Activated CD4-positive, alpha-beta memory T cell treated with anti-CD3 and anti-CD28 coated beads for 36 hours (primary cell): Measurements from ENCODE around the gene RABGAP1L. TPM values are rescaled to one million over a fixed set of nuclear protein-coding genes. Genes with fewer than 3 reads are reported as not detected.
"Not testable (repeated sequence)": the region's sequence is repeated elsewhere in the genome, so short reads cannot be mapped to it uniquely, and the experiment has no call there.

Source experiments
- CTCF ChIA-PET: fragments of 350-600 bp; sonication (Branson Sonifier 250); formaldehyde crosslinking; loops from one replicate; lab custom pipeline; 2021; ENCODE audit warnings: antibody characterized with exemption, inconsistent platforms; lab: Charles Lee
- POLR2A ChIA-PET: fragments of 350-600 bp; sonication (Branson Sonifier 250); formaldehyde crosslinking; loops from one replicate; lab custom pipeline; 2021; ENCODE audit warnings: antibody characterized with exemption; lab: Charles Lee
- DNase-seq: peaks from one replicate; pipeline ENCODE4 v3.0.0-alpha.2; 2020
- H3K27ac Mint-ChIP-seq: one replicate; pipeline ENCODE4 v1.8.0; 2021; ENCODE audit warnings: mixed read lengths
- H3K27me3 Mint-ChIP-seq: one replicate; pipeline ENCODE4 v1.8.0; 2021; ENCODE audit warnings: mixed read lengths
- H3K36me3 Mint-ChIP-seq: one replicate; pipeline ENCODE4 v1.8.0; 2021; ENCODE audit warnings: mixed read lengths
- H3K4me1 Mint-ChIP-seq: one replicate; pipeline ENCODE4 v1.8.0; 2021; ENCODE audit warnings: low read depth, mixed read lengths
- H3K4me3 Mint-ChIP-seq: one replicate; pipeline ENCODE4 v1.8.0; 2021; ENCODE audit warnings: mild to moderate bottlenecking, mixed read lengths
- H3K9me3 Mint-ChIP-seq: one replicate; pipeline ENCODE4 v1.8.0; 2021; ENCODE audit warnings: mixed read lengths
- intact Hi-C: fragments of 100-400 bp; cut with micrococcal nuclease; formaldehyde crosslinking; loops from one replicate; pipeline ENCODE4 v1.15.1; 2023
- total RNA-seq, 2 experiments: library from RNA; stranded (reverse); gene quantifications; one replicate each; pipeline ENCODE4 v1.2.3, GENCODE V29; 2021

Gene RABGAP1L
- total RNA-seq, 2 experiments from 2014 or later: 30.5 to 30.9 TPM

DNA sequence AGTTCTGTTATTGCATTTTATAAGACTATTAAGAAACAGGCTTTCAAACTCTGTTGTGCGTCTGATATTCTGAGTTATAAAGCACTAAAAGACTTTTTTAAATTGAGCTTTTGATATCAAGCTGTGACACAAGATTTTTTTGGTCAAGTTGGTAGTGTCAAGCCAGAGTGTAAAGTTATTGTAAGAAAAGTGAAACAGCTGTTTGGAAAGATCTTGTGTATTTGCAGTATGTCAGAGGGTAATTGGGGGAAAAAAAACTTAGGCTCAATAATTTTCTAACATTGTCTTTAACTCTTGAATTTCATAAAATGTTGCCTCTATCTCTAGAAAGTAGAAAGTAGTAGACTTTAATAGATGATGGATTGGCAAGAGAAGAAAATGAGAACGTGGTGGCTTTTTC is 844.2 kb downstream of the RABGAP1L start:
- DNase-seq: no peak
- intact Hi-C loops: no loop called here
- POLR2A ChIA-PET: interaction anchor here (0.6 to 2.5 kb wide), 2 partner anchors 20 to 21 kb away, joined by 3 to 14 read pairs; partner anchors contain the start of gene MRPS14
- peaks cover 48% of the 10 kb centered on the region for H3K4me1 Mint-ChIP-seq
- H3K4me3 Mint-ChIP-seq: peak overlapping the region; percentile 56
- H3K36me3 Mint-ChIP-seq: peaks cover 57% of the 10 kb centered on the region
- peak overlapping the region; percentile 82 for H3K27ac Mint-ChIP-seq
- H3K9me3 Mint-ChIP-seq: no peaks in the 10 kb centered on the region
- CTCF ChIA-PET: interaction anchor here (0.9 to 1.2 kb wide), 2 partner anchors 12 to 27 kb away, joined by 3 to 4 read pairs; no protein-coding TSS in a partner anchor
- no peaks in the 10 kb centered on the region for H3K27me3 Mint-ChIP-seq

DNA sequence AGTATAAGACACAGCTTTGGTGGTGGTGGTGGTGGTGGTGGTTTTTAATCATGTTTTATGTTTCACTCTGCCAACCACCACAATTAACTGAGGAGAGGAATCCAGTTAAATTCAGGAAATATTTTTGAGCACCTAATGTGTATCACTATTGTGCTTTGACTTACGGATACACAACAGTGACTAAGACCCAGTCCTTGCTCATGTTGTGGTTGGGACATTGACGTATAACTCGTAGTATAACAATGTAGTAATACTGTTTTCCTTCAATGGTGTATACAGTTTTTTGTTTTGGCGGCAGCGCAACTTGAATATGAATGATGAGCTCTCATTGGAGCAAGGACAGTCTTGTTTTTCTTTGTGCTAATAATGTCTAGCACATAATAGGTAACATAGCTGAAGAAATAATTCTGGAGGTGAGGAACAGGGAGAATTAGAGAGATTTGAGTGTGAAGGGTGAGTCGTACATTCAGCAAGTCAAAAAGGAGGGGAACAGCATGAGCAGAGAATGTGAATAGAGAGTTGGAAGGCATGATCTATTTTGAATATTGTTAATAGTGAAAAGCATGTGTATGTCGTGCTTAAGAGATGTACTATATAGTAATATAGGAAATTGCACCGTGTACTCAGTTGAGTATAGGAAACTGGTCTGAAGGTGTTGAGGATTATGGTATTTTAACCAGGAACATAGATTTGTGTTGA is 845.9 kb downstream of the RABGAP1L start:
- POLR2A ChIA-PET: interaction anchor here (2.5 kb wide), 1 partner anchor 18 kb away, joined by 14 read pairs; the partner anchor contains the start of gene MRPS14
- Mint-ChIP-seq H3K9me3 (no peaks in the 10 kb centered on the region), H3K27ac (peak overlapping the region; percentile 65), H3K36me3 (peaks cover 66% of the 10 kb centered on the region), H3K4me1 (peaks cover 51% of the 10 kb centered on the region), H3K4me3 (no peak overlapping the region), H3K27me3 (no peaks in the 10 kb centered on the region)
- intact Hi-C loops: loop anchor here (1.0 kb wide), 2 partner anchors 8 to 18 kb away; partner anchors contain the start of gene MRPS14
- CTCF ChIA-PET: interaction anchor here (1.0 kb wide), 1 partner anchor 24 kb away, joined by 4 read pairs; no protein-coding TSS in a partner anchor
- peak; percentile 42 for DNase-seq

DNA sequence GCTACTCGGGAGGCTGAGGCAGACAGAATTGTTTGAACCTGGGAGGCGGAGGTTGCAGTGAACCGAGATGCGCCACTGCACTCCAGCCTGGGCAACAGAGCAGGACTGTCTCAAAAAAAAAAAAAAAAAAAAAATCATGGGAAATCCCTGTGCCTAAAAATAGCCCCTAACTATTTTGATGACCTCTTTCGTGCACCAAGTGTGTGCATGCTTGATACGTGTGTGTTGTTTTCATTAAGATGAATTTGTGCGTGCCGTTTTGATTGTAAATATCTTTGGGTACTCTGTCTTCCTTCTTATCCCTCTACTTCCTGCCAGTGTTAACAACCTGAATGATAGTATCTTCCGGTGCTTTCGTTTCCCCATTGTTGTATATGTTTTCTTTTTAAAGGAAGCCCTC is 850.2 kb downstream of the RABGAP1L start:
- ChIA-PET CTCF (no interaction called here), POLR2A (interaction anchor here (1.2 kb wide), 1 partner anchor 13 kb away, joined by 3 read pairs; no protein-coding TSS in a partner anchor)
- Mint-ChIP-seq H3K4me1 (peaks cover 18% of the 10 kb centered on the region), H3K27me3 (no peaks in the 10 kb centered on the region), H3K27ac (peak overlapping the region; percentile 10), H3K36me3 (peaks cover 58% of the 10 kb centered on the region), H3K9me3 (no peaks in the 10 kb centered on the region), H3K4me3 (no peak overlapping the region)
- intact Hi-C loops: no loop called here
- DNase-seq: no peak

DNA sequence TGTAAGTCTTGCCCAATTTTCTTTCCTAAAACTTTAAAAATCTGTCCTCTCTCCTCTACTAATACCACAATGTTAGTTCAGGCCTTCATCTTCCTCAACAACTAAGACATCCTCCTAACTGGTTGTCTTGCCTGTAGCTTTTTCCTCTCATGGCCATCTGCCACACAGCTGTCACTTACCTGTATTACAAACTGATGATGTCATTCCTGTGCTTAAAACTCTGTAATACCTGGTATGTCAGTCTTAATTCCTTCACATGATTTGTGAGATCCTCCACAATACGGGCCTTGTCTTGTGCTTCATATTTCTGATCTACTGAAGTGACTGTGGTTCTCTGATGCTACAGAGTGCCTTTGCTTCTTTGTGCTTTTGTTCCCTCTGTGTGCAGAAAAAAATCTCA is 854.1 kb downstream of the RABGAP1L start:
- DNase-seq: no peak
- H3K27me3 Mint-ChIP-seq: no peaks in the 10 kb centered on the region
- ChIA-PET CTCF (no interaction called here), POLR2A (interaction anchor here (1.1 kb wide), 1 partner anchor 9 kb away, joined by 4 read pairs; no protein-coding TSS in a partner anchor)
- peaks cover 49% of the 10 kb centered on the region for H3K36me3 Mint-ChIP-seq
- no peak overlapping the region for H3K4me3 Mint-ChIP-seq
- intact Hi-C loops: loop anchor here (1.0 kb wide), 1 partner anchor 8 kb away; no protein-coding TSS in a partner anchor
- H3K27ac Mint-ChIP-seq: peak overlapping the region; percentile 40
- H3K4me1 Mint-ChIP-seq: peaks cover 7% of the 10 kb centered on the region
- H3K9me3 Mint-ChIP-seq: no peaks in the 10 kb centered on the region

DNA sequence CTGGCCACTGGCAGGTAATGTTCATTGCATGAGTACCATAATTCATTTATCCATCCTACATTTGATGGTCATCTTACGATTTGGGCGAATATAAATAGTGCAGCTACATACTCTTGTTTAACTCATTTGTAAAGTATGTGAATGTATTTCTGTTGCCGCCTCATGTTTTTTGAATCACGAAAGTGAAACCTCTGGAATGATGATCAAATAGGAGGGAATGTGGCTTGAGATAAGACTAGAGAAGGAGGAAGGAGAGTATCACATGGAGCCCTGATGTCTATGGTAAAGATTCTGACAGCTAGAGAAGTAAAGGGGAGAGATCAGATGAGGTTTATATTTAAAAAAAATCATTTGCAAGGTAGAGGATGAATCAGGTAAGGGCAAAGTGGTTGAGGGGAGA is 855.9 kb downstream of the RABGAP1L start:
- Mint-ChIP-seq H3K27ac (peak overlapping the region; percentile 7), H3K9me3 (no peaks in the 10 kb centered on the region), H3K4me3 (no peak overlapping the region), H3K36me3 (peaks cover 39% of the 10 kb centered on the region), H3K27me3 (no peaks in the 10 kb centered on the region), H3K4me1 (peaks cover 6% of the 10 kb centered on the region)
- no peak for DNase-seq
- ChIA-PET CTCF (interaction anchor here (0.8 kb wide), 1 partner anchor 11 kb away, joined by 4 read pairs; no protein-coding TSS in a partner anchor), POLR2A (no interaction called here)
- intact Hi-C loops: no loop called here

DNA sequence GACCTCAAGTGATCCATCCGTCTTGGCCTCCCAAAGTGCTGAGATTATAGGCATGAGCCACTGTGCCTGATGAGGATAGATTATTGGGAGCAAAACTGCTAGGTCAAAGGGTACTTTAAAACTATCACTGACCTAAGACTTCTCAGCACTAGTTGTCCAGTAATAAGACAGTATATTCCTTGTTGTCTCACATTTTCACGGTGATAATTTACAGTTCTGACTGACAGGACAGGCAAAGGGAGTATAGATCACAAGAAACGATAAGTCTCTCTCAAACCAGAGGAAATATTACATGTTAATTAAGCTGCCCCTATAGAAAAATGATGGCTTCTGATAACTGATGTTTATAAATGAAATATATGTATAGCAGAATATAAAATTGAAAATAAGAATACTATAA is 860.2 kb downstream of the RABGAP1L start:
- H3K36me3 Mint-ChIP-seq: peaks cover 17% of the 10 kb centered on the region
- no peak for DNase-seq
- intact Hi-C loops: no loop called here
- POLR2A ChIA-PET: no interaction called here
- H3K27ac Mint-ChIP-seq: no peak overlapping the region
- H3K27me3 Mint-ChIP-seq: no peaks in the 10 kb centered on the region
- CTCF ChIA-PET: interaction anchor here (0.7 kb wide), 2 partner anchors 37 to 237 kb away, joined by 3 to 4 read pairs; no protein-coding TSS in a partner anchor
- H3K4me3 Mint-ChIP-seq: no peak overlapping the region
- no peaks in the 10 kb centered on the region for H3K9me3 Mint-ChIP-seq
- H3K4me1 Mint-ChIP-seq: peaks cover 28% of the 10 kb centered on the region

DNA sequence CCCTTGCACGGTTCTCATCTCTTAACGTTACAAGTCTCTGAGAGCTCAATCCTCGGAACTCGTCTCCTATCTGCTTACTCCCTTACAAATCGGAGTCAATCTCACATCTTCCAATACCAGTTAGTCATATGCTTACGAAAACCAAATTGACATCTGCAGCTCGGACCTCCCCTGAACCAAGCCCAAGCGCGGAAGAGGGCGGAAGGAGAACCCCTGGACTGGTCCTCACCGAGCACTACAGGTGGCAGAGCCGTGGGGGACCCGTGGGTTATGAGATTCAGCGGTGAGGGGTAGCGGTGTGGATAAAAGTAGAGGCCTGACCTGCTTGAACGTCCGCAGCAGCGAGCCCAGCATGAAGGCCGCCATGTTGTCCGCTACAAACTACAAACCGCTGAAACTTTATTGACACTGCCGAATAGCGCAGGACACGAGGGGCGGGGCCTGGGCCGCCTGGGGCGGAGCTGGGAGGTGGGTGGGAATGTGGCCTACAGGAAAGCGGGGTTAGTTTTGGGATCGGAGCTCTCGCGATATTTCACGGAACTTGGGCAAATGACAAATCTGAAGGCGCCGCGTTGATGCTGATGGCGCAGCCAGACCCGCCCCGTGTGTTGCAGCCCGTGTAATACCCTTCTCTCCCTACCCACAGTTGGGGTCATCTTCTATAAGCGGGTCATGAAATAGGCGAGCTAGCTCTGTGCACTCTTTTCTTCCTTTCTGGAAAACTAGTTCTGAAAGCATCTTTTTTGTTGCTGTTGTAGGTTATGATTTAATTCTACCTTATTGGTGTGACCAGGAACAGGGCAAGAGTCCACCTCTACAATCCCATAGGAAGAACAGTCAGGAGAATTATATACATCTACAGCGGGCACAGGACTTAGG is 864.0 kb downstream of the RABGAP1L start, which contains the start of gene MRPS14:
Gene MRPS14 (minus strand): TSS at position 383 of the 879 bp plus-strand sequence. CDS start 17 bp downstream, at position 366.
- Mint-ChIP-seq H3K36me3 (peaks cover 3% of the 10 kb centered on the region), H3K9me3 (no peaks in the 10 kb centered on the region), H3K27me3 (no peaks in the 10 kb centered on the region), H3K4me3 (peak within 1 kb of the TSS; percentile 94), H3K4me1 (peaks cover 24% of the 10 kb centered on the region), H3K27ac (peak within 1 kb of the TSS; percentile 88)
- ChIA-PET CTCF (interaction anchor here (0.6 to 2.7 kb wide), 9 partner anchors 8 to 1493 kb away, joined by 3 to 14 read pairs (median 3); no protein-coding TSS in a partner anchor), POLR2A (interaction anchor here (0.7 to 2.6 kb wide), 12 partner anchors 9 to 1184 kb away, joined by 3 to 50 read pairs (median 4); partner anchors contain the start of genes CACYBP and ZBTB37)
- peak; percentile 99 for DNase-seq
- intact Hi-C loops: loop anchor here (1.0 to 2.0 kb wide), 5 partner anchors 18 to 1184 kb away; partner anchors contain the start of genes CACYBP and COP1

DNA sequence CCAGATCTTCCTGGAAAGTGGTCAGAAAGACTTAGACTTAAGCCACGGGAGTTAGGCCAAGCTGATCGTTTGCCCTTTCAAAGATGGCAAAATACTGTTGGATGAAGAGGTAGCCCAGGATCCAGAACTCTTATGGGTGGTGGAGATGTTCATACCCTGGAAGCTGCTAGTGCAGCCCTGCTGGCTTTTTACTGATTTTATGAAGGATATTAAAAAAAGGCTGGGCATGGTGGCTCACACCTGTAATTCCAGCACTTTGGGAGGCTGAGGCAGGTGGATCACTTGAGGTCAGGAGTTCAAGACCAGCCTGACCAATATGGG is 864.6 kb downstream of the RABGAP1L start:
- H3K9me3 Mint-ChIP-seq, H3K36me3 Mint-ChIP-seq, DNase-seq, H3K27me3 Mint-ChIP-seq: not testable (repeated sequence)
- POLR2A ChIA-PET: interaction anchor here (0.7 to 2.6 kb wide), 8 partner anchors 18 to 314 kb away, joined by 3 to 50 read pairs (median 6); partner anchors contain the start of gene CACYBP
- H3K4me3 Mint-ChIP-seq: peak overlapping the region; percentile 94
- peaks cover 24% of the 10 kb centered on the region for H3K4me1 Mint-ChIP-seq
- H3K27ac Mint-ChIP-seq: peak overlapping the region; percentile 88
- CTCF ChIA-PET: interaction anchor here (0.6 to 2.7 kb wide), 8 partner anchors 8 to 1493 kb away, joined by 3 to 14 read pairs (median 5); no protein-coding TSS in a partner anchor
- intact Hi-C loops: loop anchor here (1.0 to 2.0 kb wide), 5 partner anchors 19 to 1183 kb away; partner anchors contain the start of genes CACYBP and COP1

DNA sequence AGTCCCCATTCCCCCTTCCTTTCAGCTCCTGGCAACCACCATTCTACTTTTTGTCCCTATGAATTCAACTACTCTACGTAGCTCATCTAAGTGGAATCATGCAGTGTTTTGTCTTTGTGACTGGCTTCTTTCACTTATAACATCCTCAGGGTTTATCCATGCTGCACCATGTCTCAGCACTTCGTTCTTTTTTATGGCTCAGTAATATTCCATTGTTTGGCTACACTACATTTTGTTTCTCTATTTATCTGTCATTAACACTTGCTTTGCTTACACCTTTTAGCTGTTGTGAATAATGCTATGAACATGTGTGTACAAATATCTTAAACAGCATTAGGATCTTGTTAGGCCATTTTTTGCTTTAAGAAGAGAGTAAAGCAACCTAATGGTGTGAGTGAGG is 865.5 kb downstream of the RABGAP1L start:
- no peaks in the 10 kb centered on the region for H3K27me3 Mint-ChIP-seq
- DNase-seq: no peak
- peaks cover 3% of the 10 kb centered on the region for H3K36me3 Mint-ChIP-seq
- peak overlapping the region; percentile 18 for H3K4me3 Mint-ChIP-seq
- peak overlapping the region; percentile 26 for H3K27ac Mint-ChIP-seq
- no peaks in the 10 kb centered on the region for H3K9me3 Mint-ChIP-seq
- CTCF ChIA-PET: interaction anchor here (1.8 to 2.7 kb wide), 2 partner anchors 100 to 122 kb away, joined by 7 to 14 read pairs; no protein-coding TSS in a partner anchor
- intact Hi-C loops: no loop called here
- POLR2A ChIA-PET: interaction anchor here (0.6 kb wide), 1 partner anchor 21 kb away, joined by 3 read pairs; no protein-coding TSS in a partner anchor
- peaks cover 31% of the 10 kb centered on the region for H3K4me1 Mint-ChIP-seq

DNA sequence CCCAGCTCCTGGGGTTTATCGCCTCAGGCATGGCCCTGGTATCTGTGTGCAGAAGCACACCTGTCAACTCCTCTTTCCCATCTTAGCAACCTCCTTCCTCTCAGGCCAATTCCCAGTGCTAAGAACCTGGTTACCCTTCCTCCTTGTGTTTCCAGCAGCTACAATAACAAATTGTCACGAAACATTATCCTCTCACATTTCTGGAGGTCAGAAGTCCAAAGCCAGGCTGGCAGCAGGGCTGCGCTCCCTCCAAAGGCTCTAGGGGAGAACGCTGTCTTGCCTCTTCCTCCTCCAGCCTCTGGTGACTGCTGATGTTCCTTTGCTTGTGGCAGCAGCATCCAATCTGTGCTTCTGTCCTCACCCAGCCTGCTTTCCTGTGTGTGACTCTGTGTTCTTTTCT is 874.6 kb downstream of the RABGAP1L start:
- H3K27ac Mint-ChIP-seq: no peak overlapping the region
- H3K4me1 Mint-ChIP-seq: peaks cover 7% of the 10 kb centered on the region
- CTCF ChIA-PET: interaction anchor here (1.3 to 3.6 kb wide), 3 partner anchors 91 to 118 kb away, joined by 7 to 42 read pairs (median 18); no protein-coding TSS in a partner anchor
- no peaks in the 10 kb centered on the region for H3K36me3 Mint-ChIP-seq
- no peaks in the 10 kb centered on the region for H3K27me3 Mint-ChIP-seq
- POLR2A ChIA-PET: no interaction called here
- intact Hi-C loops: no loop called here
- no peak for DNase-seq
- no peaks in the 10 kb centered on the region for H3K9me3 Mint-ChIP-seq
- no peak overlapping the region for H3K4me3 Mint-ChIP-seq

DNA sequence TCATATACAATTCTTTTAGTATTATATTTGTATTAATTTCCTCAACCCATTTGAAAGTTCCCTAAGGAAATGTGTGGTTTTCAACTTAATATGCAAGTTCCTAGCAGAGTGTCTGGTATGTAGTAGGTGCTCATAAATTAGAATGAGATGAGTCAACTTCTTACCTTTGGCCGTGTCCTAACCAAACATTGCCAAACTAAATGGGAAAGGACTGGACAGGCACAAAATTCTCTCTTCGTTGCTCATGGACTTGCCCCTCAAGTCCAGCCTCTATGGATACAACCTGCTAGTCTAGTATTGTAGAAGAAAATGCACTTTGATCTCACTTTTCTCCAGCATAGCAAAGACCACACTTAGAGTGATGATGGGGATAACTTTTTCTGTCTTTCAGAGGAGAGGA is 875.5 kb downstream of the RABGAP1L start:
- intact Hi-C loops: no loop called here
- POLR2A ChIA-PET: no interaction called here
- Mint-ChIP-seq H3K27me3 (no peaks in the 10 kb centered on the region), H3K36me3 (no peaks in the 10 kb centered on the region), H3K4me3 (no peak overlapping the region), H3K27ac (no peak overlapping the region), H3K9me3 (no peaks in the 10 kb centered on the region), H3K4me1 (no peaks in the 10 kb centered on the region)
- CTCF ChIA-PET: no interaction called here
- no peak for DNase-seq
